NB4 (cell line): Measurements from ENCODE around the gene RNF19B.

ENCODE experiments used
- DNase-seq: peaks from one replicate; pipeline ENCODE4 v3.0.0; 2010; ENCODE audit warnings: low read depth
- H3K4me3 ChIP-seq: one replicate; pipeline ENCODE4 v1.5.1; 2011; ENCODE audit warnings: mild to moderate bottlenecking, low read depth, low read length, moderate library complexity
- CTCF ChIP-seq: IDR thresholded peaks from one replicate; pipeline ENCODE4 v1.5.1; 2012; ENCODE audit warnings: low read depth, low read length
- MYC ChIP-seq: IDR thresholded peaks from 2 replicates; pipeline ENCODE4 v1.6.1; 2011; ENCODE audit warnings: low read depth, low read length
- POLR2A ChIP-seq: IDR thresholded peaks from 2 replicates; pipeline ENCODE4 v1.6.1; 2011; ENCODE audit warnings: mild to moderate bottlenecking; ENCODE audit not compliant: insufficient read length; ENCODE audit errors: extremely low read depth
- TF ChIP-seq, protein P1 (sequence below): IDR thresholded peaks from 2 replicates; pipeline ENCODE4 v1.6.1; 2011; ENCODE audit warnings: low read depth, low read length

The RNF19B gene

DNA sequence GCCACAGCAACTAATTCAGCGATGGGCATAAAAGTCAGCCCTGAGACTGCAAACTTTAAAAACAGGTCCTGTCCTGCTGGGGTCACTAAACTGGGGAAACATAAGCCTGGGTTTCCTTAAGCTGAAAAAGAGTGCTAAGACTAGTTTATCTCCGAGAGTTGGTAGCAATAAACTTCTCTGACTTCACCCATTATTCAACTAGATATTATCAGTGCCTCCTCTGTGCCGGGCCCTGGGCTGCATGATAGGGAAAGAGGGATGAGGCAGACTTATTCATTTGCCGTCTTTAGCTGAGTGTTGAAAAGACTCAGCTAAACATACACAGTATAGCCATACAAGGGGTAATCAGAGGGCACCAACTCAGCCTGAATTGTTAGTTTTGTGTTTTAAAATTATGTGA, 39.0 kb upstream of the RNF19B start:
- H3K4me3 ChIP-seq, result no peak overlapping the region
- no peak for DNase-seq
- TF ChIP-seq POLR2A (no peak), MYC (no peak), CTCF (no peak)
- TF ChIP-seq, protein P1, sequence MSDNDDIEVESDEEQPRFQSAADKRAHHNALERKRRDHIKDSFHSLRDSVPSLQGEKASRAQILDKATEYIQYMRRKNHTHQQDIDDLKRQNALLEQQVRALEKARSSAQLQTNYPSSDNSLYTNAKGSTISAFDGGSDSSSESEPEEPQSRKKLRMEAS, result no peak

GRCh38 chr1:33002006-33002405, 37.4 kb upstream of the RNF19B start:
- H3K4me3 ChIP-seq, result no peak overlapping the region
- TF ChIP-seq POLR2A (no peak), CTCF (no peak), MYC (no peak)
- TF ChIP-seq, protein P1, result no peak

DNA sequence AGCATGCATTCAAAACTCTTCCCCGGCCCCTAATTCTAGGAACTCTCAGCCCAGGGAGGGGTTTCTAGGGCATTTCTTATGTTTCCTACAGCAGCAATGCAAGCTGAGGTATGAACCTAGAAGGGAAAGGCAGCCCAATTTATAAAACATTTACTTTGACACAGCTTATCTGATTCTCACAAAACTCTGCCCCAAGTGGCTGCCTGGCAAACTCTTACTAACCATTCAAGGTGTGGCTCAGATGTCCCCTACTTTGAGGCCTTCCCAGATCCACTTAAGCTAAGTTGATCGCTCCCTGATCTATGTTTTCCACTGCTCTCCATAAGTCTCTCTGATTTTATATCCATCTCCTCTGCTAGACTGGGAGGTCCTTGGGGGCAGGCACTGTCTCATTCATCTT, 36.7 kb upstream of the RNF19B start:
- no peak overlapping the region for H3K4me3 ChIP-seq
- TF ChIP-seq CTCF (peak; percentile 41), POLR2A (no peak), MYC (no peak)
- TF ChIP-seq, protein P1, result no peak
- peak; percentile 30 for DNase-seq

More at GRCh38 chr1:33002006-33002405, 37.4 kb upstream of the RNF19B start:
- no peak for DNase-seq

DNA sequence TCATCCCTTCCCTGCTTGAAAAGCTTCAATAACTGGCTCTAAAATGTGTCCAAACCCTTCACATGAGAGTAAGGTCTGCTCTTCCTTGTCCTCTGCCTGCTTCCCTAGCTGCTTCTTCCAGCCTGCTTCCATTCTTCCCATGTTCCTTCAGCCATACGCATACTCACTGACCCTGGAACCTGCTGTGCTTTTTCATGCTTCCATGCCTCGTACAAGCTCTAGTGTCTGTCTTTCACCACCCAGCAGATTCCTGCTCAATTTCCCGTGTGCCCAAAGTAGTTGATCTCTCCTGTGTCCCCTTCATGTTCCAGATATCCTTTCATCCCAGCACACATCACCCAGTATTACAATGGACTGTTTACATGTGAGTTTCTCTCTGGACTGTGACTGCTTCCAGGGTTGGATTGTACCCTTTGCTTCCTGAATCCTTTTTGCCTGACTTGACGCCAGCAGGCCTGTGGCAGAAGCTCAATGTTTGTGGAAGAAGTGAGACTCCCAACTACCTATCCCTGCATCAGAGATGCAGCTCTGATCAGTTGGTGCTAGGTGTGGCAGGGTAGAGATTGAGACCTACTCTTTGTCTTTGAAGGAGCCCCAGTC, 35.9 kb upstream of the RNF19B start:
- no peak overlapping the region for H3K4me3 ChIP-seq
- DNase-seq, result no peak
- TF ChIP-seq, protein P1, result no peak
- TF ChIP-seq POLR2A (no peak), CTCF (no peak), MYC (no peak)

DNA sequence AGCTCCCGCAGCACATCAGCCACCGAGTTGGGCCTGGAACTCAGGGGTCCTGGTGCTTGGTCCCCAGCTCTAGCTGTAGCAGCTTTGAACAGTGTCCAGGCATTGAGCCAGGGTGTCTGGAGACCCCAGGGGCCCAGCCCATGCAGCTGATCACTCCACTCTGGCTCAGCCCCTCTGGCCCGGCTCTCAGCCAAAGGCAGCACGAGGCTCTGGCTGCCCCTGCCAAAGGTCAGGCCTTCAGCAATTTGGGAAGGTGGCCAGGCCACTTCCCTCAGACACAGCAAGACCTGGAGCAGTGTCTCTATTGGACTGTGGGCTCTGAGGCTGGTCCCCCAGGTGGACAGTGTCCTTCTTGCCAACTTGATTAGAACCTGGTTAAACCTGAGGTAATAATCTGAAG, 34.4 kb upstream of the RNF19B start:
- no peak overlapping the region for H3K4me3 ChIP-seq
- no peak for TF ChIP-seq CTCF
- TF ChIP-seq POLR2A, result no peak
- no peak for TF ChIP-seq MYC
- TF ChIP-seq, protein P1, result no peak
- DNase-seq, result no peak
